Neural progenitor cell (in vitro differentiated cells): Measurements from ENCODE around the gene SAMD1. TPM values are rescaled to one million over a fixed set of nuclear protein-coding genes. Genes with fewer than 3 reads are reported as not detected.

Experiments
- DNase-seq: peaks from one replicate; pipeline ENCODE4 v3.0.0-alpha.2; 2016; ENCODE audit warnings: low spot score
- H2AFZ ChIP-seq: fragments of 200-600 bp; sonication (generic); replicated peaks from 2 replicates; pipeline ENCODE4 v1.6.1; 2016; ENCODE audit warnings: antibody characterized with exemption
- H3F3A ChIP-seq: fragments of 200-600 bp; sonication (generic); 2 replicates; pipeline ENCODE4 v1.6.1; 2016; ENCODE audit warnings: antibody characterized with exemption, low read depth
- H3K27ac ChIP-seq: fragments of 200-600 bp; sonication (generic); 2 replicates; pipeline ENCODE4 v1.5.1; 2016; ENCODE audit warnings: mild to moderate bottlenecking
- H3K27me3 ChIP-seq: fragments of 200-600 bp; sonication (generic); 2 replicates; pipeline ENCODE4 v1.6.1; 2016; ENCODE audit warnings: mild to moderate bottlenecking, moderate library complexity
- H3K36me3 ChIP-seq: fragments of 200-600 bp; sonication (generic); 2 replicates; pipeline ENCODE4 v1.5.1; 2016
- H3K4me1 ChIP-seq: fragments of 200-600 bp; sonication (generic); 2 replicates; pipeline ENCODE4 v1.6.1; 2016; ENCODE audit warnings: mixed run types
- H3K4me2 ChIP-seq: fragments of 200-600 bp; sonication (generic); 2 replicates; pipeline ENCODE4 v1.6.1; 2016
- H3K4me3 ChIP-seq: fragments of 200-600 bp; sonication (generic); 2 replicates; pipeline ENCODE4 v1.5.1; 2016
- H3K79me2 ChIP-seq: fragments of 200-600 bp; sonication (generic); 2 replicates; pipeline ENCODE4 v1.6.1; 2016; ENCODE audit warnings: low read depth
- H3K9ac ChIP-seq: fragments of 200-600 bp; sonication (generic); 2 replicates; pipeline ENCODE4 v1.6.1; 2016
- H3K9me3 ChIP-seq: fragments of 200-600 bp; sonication (generic); 2 replicates; pipeline ENCODE4 v1.5.1; 2016; ENCODE audit warnings: low read depth
- H4K20me1 ChIP-seq: fragments of 200-600 bp; sonication (generic); 2 replicates; pipeline ENCODE4 v1.6.1; 2016; ENCODE audit warnings: low read depth
- H3K27ac Mint-ChIP-seq: 3 replicates; pipeline ENCODE4 v1.8.0; 2021; ENCODE audit warnings: mixed read lengths
- H3K27me3 Mint-ChIP-seq: 2 replicates; pipeline ENCODE4 v1.8.0; 2022; ENCODE audit warnings: low read depth, mild to moderate bottlenecking, inconsistent platforms, moderate library complexity, mixed read lengths; ENCODE audit not compliant: insufficient read depth
- H3K36me3 Mint-ChIP-seq: 3 replicates; pipeline ENCODE4 v1.8.0; 2021; ENCODE audit warnings: mixed read lengths
- H3K4me1 Mint-ChIP-seq: 3 replicates; pipeline ENCODE4 v1.8.0; 2021; ENCODE audit warnings: mixed read lengths
- H3K4me3 Mint-ChIP-seq: 3 replicates; pipeline ENCODE4 v1.8.0; 2021; ENCODE audit warnings: mild to moderate bottlenecking, moderate library complexity, mixed read lengths
- H3K9me3 Mint-ChIP-seq: 3 replicates; pipeline ENCODE4 v1.8.0; 2020; ENCODE audit warnings: mixed read lengths
- EZH2 ChIP-seq: fragments of 200-600 bp; sonication (generic); IDR thresholded peaks from 2 replicates; pipeline ENCODE4 v1.6.1; 2017; ENCODE audit warnings: antibody characterized with exemption, mild to moderate bottlenecking, moderate library complexity
- EZH2phosphoT487 ChIP-seq: fragments of 200-600 bp; sonication (generic); IDR thresholded peaks from 2 replicates; pipeline ENCODE4 v1.6.1; 2017; ENCODE audit warnings: antibody characterized with exemption
- total RNA-seq: library from RNA; depleted of rRNA; stranded (reverse); fragments of >200 nt; gene quantifications from 2 replicates; pipeline ENCODE4 v1.2.3, GENCODE V29; 2015; ENCODE audit warnings: low replicate concordance
- TF ChIP-seq, protein P1 (sequence below): fragments of 200-600 bp; sonication (generic); IDR thresholded peaks from 2 replicates; pipeline ENCODE4 v1.5.1; 2017; ENCODE audit warnings: antibody characterized with exemption, mild to moderate bottlenecking

The SAMD1 gene
- total RNA-seq, 1 donor from 2014 or later, result 22.1 TPM

DNA sequence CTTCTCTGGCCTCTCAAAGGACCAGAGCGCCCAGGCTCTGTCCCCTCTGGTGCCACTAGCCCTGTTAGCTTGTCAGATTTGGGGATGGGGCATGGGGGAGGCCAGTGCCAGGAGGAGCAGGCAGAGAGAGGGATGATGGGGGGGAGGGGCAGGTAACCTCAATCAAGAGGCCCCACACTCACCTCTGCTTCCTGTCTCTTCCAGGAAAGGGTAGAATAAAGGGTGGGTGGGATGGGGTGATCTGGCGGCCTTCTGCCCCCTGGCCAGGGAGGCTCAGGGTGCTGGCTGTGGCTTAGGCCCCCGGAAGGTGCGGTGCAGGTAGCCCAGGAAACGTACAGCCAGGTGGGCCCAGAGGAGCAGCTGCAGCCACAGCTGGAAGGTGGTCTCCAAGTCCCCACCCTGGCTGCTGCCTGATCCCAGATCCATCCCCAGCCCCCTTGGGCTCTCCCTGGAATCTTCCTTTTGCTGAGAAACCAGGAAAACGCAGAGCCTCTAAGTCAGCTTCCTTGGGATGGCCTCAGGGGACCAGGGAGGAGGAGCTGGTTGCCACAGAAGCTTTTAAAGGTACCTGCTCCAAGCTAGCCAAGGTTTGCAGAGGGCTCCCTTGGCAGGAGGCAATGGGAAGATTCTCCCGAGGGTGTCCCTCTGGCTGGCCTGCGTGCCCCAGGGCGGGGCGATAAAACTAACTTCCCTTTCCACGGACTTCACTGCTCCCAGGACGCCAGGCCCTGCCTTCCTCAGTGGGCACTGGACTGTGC, 21.7 kb upstream of the SAMD1 start:
- Histone ChIP-seq H2AFZ (no peak overlapping the region), H4K20me1 (peaks cover 64% of the 10 kb centered on the region), H3K4me2 (peak overlapping the region; percentile 35)

DNA sequence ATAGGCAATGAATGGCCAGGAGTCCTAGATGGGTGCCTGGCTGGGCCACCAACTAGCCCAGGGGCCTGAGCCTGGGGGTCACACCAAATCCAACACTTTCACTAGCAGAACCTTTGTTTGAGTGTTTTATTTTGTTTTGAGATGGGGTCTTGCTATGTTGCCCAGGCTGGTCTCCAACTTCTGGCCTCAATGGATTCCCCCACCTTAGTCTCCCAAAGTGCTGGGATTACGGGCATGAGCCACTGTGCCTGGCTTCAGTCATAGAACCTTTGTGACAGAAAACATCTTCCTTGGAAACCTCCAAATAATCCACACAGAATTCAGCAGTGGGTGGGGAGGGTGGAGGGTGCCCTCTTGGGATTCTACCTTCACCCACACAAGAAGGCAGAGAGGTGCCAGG, 20.9 kb upstream of the SAMD1 start:
- Mint-ChIP-seq H3K27me3 (peaks cover 7% of the 10 kb centered on the region), H3K4me1 (peaks cover 28% of the 10 kb centered on the region), H3K4me3 (no peak overlapping the region), H3K36me3 (no peaks in the 10 kb centered on the region), H3K9me3 (no peaks in the 10 kb centered on the region), H3K27ac (no peak overlapping the region)
- Histone ChIP-seq H3K4me1 (peaks cover 21% of the 10 kb centered on the region), H2AFZ (no peak overlapping the region), H3K4me3 (no peak overlapping the region), H3K36me3 (no peaks in the 10 kb centered on the region), H3K9me3 (no peaks in the 10 kb centered on the region), H3K27ac (no peak overlapping the region), H3K27me3 (no peaks in the 10 kb centered on the region), H3K4me2 (no peak overlapping the region), H3F3A (peaks cover 6% of the 10 kb centered on the region), H3K79me2 (peaks cover 12% of the 10 kb centered on the region), H3K9ac (no peak overlapping the region), H4K20me1 (peaks cover 56% of the 10 kb centered on the region)
- TF ChIP-seq, protein P1, sequence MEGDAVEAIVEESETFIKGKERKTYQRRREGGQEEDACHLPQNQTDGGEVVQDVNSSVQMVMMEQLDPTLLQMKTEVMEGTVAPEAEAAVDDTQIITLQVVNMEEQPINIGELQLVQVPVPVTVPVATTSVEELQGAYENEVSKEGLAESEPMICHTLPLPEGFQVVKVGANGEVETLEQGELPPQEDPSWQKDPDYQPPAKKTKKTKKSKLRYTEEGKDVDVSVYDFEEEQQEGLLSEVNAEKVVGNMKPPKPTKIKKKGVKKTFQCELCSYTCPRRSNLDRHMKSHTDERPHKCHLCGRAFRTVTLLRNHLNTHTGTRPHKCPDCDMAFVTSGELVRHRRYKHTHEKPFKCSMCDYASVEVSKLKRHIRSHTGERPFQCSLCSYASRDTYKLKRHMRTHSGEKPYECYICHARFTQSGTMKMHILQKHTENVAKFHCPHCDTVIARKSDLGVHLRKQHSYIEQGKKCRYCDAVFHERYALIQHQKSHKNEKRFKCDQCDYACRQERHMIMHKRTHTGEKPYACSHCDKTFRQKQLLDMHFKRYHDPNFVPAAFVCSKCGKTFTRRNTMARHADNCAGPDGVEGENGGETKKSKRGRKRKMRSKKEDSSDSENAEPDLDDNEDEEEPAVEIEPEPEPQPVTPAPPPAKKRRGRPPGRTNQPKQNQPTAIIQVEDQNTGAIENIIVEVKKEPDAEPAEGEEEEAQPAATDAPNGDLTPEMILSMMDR, result no peak
- DNase-seq, result no peak

More for the DNA sequence above, 21.7 kb upstream of the SAMD1 start:
- Histone ChIP-seq H3K9me3 (no peaks in the 10 kb centered on the region), H3K9ac (no peak overlapping the region), H3K36me3 (no peaks in the 10 kb centered on the region), H3K27me3 (no peaks in the 10 kb centered on the region), H3K27ac (no peak overlapping the region), H3K79me2 (peaks cover 19% of the 10 kb centered on the region), H3F3A (peaks cover 9% of the 10 kb centered on the region), H3K4me1 (peaks cover 26% of the 10 kb centered on the region), H3K4me3 (no peak overlapping the region)
- peaks cover 32% of the 10 kb centered on the region for H3K4me1 Mint-ChIP-seq
- H3K27me3 Mint-ChIP-seq, result peaks cover 7% of the 10 kb centered on the region
- H3K9me3 Mint-ChIP-seq, result no peaks in the 10 kb centered on the region
- H3K4me3 Mint-ChIP-seq, result peak overlapping the region; percentile 64
- DNase-seq, result no peak
- TF ChIP-seq EZH2, result no peak
- TF ChIP-seq EZH2phosphoT487, result no peak
- TF ChIP-seq, protein P1, result no peak
- peak overlapping the region; percentile 79 for H3K27ac Mint-ChIP-seq
- H3K36me3 Mint-ChIP-seq, result no peaks in the 10 kb centered on the region

DNA sequence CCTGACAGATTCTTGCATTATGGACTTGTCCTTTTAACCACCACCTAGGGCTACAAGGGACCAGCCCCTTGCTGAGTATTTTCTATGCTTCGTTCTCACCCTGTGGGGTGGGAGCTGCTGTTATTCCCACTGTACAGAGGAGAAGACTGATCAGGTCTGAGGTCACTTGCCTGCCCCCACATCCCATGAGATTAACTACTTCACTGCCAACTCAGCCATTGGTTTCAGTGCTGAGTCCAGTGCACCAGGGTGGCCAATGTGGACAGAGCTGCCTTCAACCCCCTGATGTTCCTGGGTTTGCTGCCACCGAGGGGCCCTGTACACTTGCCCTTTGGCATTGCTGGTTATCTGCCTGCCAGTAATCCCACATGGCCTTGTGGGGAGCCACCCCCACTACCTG, 20.1 kb upstream of the SAMD1 start:
- H2AFZ ChIP-seq, result no peak overlapping the region
- no peaks in the 10 kb centered on the region for H3K9me3 ChIP-seq
- H3K4me2 ChIP-seq, result no peak overlapping the region
- no peaks in the 10 kb centered on the region for H3K36me3 ChIP-seq
- no peak for DNase-seq
- H3K4me3 ChIP-seq, result no peak overlapping the region
- no peak for TF ChIP-seq EZH2
- TF ChIP-seq EZH2phosphoT487, result no peak
- TF ChIP-seq, protein P1, result no peak
- no peaks in the 10 kb centered on the region for H3K9me3 Mint-ChIP-seq
- peaks cover 3% of the 10 kb centered on the region for H3K27me3 Mint-ChIP-seq
- H3K4me3 Mint-ChIP-seq, result no peak overlapping the region
- H3K36me3 Mint-ChIP-seq, result no peaks in the 10 kb centered on the region
- H4K20me1 ChIP-seq, result peaks cover 48% of the 10 kb centered on the region
- H3K9ac ChIP-seq, result no peak overlapping the region
- peaks cover 5% of the 10 kb centered on the region for H3F3A ChIP-seq
- peaks cover 17% of the 10 kb centered on the region for H3K4me1 ChIP-seq
- no peak overlapping the region for H3K27ac ChIP-seq
- no peak overlapping the region for H3K27ac Mint-ChIP-seq
- peaks cover 3% of the 10 kb centered on the region for H3K79me2 ChIP-seq
- H3K27me3 ChIP-seq, result no peaks in the 10 kb centered on the region
- H3K4me1 Mint-ChIP-seq, result peaks cover 19% of the 10 kb centered on the region
